GM10266 (cell line): Measurements from ENCODE around the gene ABCG8.

Source experiments
- DNase-seq: peaks from one replicate; pipeline ENCODE4 v3.0.0; 2012; ENCODE audit errors: extremely low spot score
- TF ChIP-seq, protein P1 (sequence below): IDR thresholded peaks from 2 replicates; pipeline ENCODE4 v1.5.1; 2012; ENCODE audit warnings: mild to moderate bottlenecking, low read depth; ENCODE audit not compliant: control insufficient read depth, insufficient read depth; ENCODE audit errors: missing control alignments

ABCG8 gene

GRCh38 chr2:43882312-43882711 lies 43.5 kb downstream of the ABCG8 start:
- DNase-seq = no peak
- TF ChIP-seq, protein P1, sequence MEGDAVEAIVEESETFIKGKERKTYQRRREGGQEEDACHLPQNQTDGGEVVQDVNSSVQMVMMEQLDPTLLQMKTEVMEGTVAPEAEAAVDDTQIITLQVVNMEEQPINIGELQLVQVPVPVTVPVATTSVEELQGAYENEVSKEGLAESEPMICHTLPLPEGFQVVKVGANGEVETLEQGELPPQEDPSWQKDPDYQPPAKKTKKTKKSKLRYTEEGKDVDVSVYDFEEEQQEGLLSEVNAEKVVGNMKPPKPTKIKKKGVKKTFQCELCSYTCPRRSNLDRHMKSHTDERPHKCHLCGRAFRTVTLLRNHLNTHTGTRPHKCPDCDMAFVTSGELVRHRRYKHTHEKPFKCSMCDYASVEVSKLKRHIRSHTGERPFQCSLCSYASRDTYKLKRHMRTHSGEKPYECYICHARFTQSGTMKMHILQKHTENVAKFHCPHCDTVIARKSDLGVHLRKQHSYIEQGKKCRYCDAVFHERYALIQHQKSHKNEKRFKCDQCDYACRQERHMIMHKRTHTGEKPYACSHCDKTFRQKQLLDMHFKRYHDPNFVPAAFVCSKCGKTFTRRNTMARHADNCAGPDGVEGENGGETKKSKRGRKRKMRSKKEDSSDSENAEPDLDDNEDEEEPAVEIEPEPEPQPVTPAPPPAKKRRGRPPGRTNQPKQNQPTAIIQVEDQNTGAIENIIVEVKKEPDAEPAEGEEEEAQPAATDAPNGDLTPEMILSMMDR = no peak

GRCh38 chr2:43884689-43885088 lies 45.9 kb downstream of the ABCG8 start:
- TF ChIP-seq, protein P1 = no peak
- DNase-seq = no peak

- TF ChIP-seq, protein P1 = no peak
- DNase-seq = no peak
Measured at GRCh38 chr2:43885132-43885632, 46.4 kb downstream of the ABCG8 start.

DNA sequence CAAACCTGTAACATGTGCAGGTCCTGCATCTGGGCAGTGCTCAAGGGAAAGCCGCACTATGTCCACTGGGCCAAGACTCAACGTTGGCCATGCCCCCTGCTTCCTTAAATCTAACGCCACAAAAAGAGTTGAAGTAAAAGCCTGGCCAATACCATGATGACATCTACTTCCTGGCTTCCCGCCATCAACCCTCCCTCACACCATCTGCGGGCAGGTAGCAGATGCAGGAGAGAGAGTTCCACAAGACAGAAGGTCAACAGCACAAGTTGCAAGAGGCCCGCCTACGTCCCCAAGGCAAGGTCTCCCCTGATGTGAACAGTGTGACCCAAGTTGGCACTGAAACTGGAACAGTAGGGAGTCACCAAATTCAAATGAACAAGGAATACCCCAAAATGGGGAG lies 48.4 kb downstream of the ABCG8 start:
- no peak for DNase-seq
- TF ChIP-seq, protein P1 = no peak

DNA sequence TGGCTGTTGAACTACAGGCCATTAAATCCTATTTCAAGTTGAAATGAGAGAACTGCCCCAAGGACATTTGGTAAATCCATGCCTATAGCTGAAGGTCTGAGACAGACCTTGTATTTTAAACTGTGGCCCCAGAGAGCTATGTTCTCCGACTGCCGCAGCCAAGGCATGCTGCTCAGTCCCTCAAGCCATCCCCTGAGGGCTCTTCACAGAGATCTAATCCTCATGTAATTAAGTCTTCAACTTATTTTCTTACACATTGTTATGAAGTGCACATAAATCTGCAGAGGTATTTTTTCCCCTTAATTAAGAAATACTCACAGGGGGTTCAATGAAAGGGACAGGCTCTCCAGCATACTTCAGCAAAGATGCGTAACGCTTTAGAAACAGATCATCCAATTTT lies 50.6 kb downstream of the ABCG8 start:
- TF ChIP-seq, protein P1 = no peak

DNA sequence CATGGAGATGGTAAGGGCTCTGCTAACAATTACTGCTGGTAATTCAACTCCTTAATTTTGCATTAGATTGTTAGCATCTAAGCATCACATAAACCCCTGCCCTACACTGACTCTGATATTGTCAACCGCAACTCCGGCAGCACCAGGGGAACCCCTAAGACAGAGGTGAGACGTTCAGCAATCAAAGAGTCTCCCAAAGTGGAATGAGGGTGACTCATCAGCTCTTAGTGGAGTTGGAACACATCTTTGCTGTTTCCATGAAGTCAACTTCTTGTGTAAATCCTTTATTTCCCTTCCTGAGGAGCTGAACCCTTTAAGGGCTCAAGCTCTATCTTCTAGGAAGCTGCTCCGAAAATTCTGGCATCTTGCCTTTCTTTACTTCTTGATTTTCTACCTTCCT lies 52.1 kb downstream of the ABCG8 start:
- no peak for DNase-seq

More for the DNA sequence above, 50.6 kb downstream of the ABCG8 start:
- DNase-seq = no peak

GRCh38 chr2:43894743-43895142 lies 56.0 kb downstream of the ABCG8 start:
- DNase-seq = no peak
- TF ChIP-seq, protein P1 = no peak

More for the DNA sequence above, 52.1 kb downstream of the ABCG8 start:
- TF ChIP-seq, protein P1 = no peak
